ENCODE measurements around the gene ECI1.

- TF ChIP-seq CTCF (conservative IDR thresholded peaks at IDR 0.05) (no peak), ZFX (IDR thresholded peaks at IDR 0.05) (no peak)
Observed at GRCh38 chr16:2216330-2216729, 35.1 kb downstream of the ECI1 start.
